OCI-LY1 (cell line): ENCODE measurements around the gene MYBBP1A.

Experiments
- EZH2 ChIP-seq: fragments of 200-600 bp; sonication (generic), shearing (Covaris generic); IDR thresholded peaks from 2 replicates; pipeline ENCODE4 v1.8.0; 2017; ENCODE audit warnings: borderline replicate concordance, mixed run types, mild to moderate bottlenecking, antibody characterized with exemption, low read length, moderate library complexity, mixed read lengths
- TF ChIP-seq, protein P1 (sequence below): fragments of 200-600 bp; sonication (generic), shearing (Covaris generic); IDR thresholded peaks from 2 replicates; pipeline ENCODE4 v1.5.1; 2017; ENCODE audit warnings: mild to moderate bottlenecking, antibody characterized with exemption, low read length, moderate library complexity, mixed read lengths

DNA sequence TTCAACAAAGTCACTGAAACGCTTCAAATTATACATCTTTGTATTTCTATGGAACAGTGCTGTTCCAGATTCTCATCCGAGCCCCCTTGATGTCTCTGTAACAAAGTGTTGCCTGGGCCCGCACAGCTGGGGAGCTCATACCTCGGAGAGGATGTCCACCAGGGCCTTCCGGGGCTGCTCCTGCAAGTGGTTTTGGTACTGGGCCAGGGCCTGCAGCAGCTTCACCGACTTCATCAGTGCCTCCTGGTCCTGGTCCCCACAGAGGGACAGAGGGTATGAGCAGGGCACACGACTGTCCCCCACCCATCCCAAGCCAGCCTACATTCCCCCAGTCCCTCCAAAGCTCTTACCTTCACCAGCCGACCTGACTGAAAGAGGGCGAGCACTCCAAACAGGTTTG lies 1.5 kb downstream of the MYBBP1A start:
- TF ChIP-seq EZH2 = no peak
- TF ChIP-seq, protein P1, sequence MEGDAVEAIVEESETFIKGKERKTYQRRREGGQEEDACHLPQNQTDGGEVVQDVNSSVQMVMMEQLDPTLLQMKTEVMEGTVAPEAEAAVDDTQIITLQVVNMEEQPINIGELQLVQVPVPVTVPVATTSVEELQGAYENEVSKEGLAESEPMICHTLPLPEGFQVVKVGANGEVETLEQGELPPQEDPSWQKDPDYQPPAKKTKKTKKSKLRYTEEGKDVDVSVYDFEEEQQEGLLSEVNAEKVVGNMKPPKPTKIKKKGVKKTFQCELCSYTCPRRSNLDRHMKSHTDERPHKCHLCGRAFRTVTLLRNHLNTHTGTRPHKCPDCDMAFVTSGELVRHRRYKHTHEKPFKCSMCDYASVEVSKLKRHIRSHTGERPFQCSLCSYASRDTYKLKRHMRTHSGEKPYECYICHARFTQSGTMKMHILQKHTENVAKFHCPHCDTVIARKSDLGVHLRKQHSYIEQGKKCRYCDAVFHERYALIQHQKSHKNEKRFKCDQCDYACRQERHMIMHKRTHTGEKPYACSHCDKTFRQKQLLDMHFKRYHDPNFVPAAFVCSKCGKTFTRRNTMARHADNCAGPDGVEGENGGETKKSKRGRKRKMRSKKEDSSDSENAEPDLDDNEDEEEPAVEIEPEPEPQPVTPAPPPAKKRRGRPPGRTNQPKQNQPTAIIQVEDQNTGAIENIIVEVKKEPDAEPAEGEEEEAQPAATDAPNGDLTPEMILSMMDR = no peak
